Uterus (tissue), 4 donors: ENCODE measurements around the gene PRRC2A. TPM values are rescaled to one million over a fixed set of nuclear protein-coding genes. Genes with fewer than 3 reads are reported as not detected.

Experiments
- DNase-seq, 2 donors: peaks; one replicate each; pipeline ENCODE4 v3.0.0-alpha.2; 2019 to 2020
- H3K27ac ChIP-seq, 2 donors: fragments of 200-600 bp; sonication (generic); 1 replicate in 1 of 2; 2 replicates in 1 of 2; pipeline ENCODE4 v1.5.1; 2016 to 2018
- H3K27me3 ChIP-seq, 2 donors: fragments of 200-600 bp; sonication (generic); one replicate each; pipeline ENCODE4 v1.5.1; 2018 to 2019; ENCODE audit warnings: control low read depth in 1 of 2
- H3K36me3 ChIP-seq, 2 donors: fragments of 200-600 bp; sonication (generic); one replicate each; pipeline ENCODE4 v1.5.1; 2019; ENCODE audit warnings: control low read depth in 1 of 2
- H3K4me1 ChIP-seq, 2 donors: fragments of 200-600 bp; sonication (generic); one replicate each; pipeline ENCODE4 v1.5.1; 2018 to 2019; ENCODE audit warnings: control low read depth in 1 of 2
- H3K4me3 ChIP-seq, 2 donors: fragments of 200-600 bp; sonication (generic); 1 replicate in 1 of 2; 2 replicates in 1 of 2; pipeline ENCODE4 v1.5.1; 2018 to 2019; ENCODE audit warnings: mild to moderate bottlenecking in 1 of 2
- H3K9me3 ChIP-seq, 2 donors: fragments of 200-600 bp; sonication (generic); one replicate each; pipeline ENCODE4 v1.5.1; 2019; ENCODE audit warnings: control low read depth in 1 of 2
- POLR2A ChIP-seq, 2 donors: fragments of 450-650 bp; IDR thresholded peaks; one replicate each; pipeline ENCODE4 v1.6.1; 2016; ENCODE audit warnings: antibody characterized with exemption in 2 of 2, mild to moderate bottlenecking in 1 of 2, moderate library complexity in 1 of 2
- intact Hi-C: fragments of 100-400 bp; cut with DNase I; formaldehyde crosslinking; loops from one replicate; pipeline ENCODE4 v1.15.1; 2023; ENCODE audit warnings: low total_unique reads
- total RNA-seq, 4 donors: library from RNA; depleted of rRNA in 3 of 4; stranded (reverse); fragments of >200 nt in 3 of 4; gene quantifications; one replicate each; pipeline versions ENCODE4 v1.1.0 to v1.2.4, GENCODE V29; 2014 to 2023
- TF ChIP-seq, protein P1 (sequence below), 4 experiments: fragments of 200-600 bp in 2 of 4; fragments of 450-650 bp in 2 of 4; sonication (generic) in 2 of 4; IDR thresholded peaks; one replicate each; pipeline ENCODE4 v1.5.1; 2016 to 2019; ENCODE audit warnings: antibody characterized with exemption in 4 of 4, mild to moderate bottlenecking in 2 of 4, moderate library complexity in 1 of 4
- donor health status: DM: yes; HTN: yes; CAD: no.

Gene PRRC2A
- 100 to 1,000 TPM in 1 of 4 donors, 10 to 100 TPM in 3; 35.4 to 218 (median 48.0) TPM for total RNA-seq

DNA sequence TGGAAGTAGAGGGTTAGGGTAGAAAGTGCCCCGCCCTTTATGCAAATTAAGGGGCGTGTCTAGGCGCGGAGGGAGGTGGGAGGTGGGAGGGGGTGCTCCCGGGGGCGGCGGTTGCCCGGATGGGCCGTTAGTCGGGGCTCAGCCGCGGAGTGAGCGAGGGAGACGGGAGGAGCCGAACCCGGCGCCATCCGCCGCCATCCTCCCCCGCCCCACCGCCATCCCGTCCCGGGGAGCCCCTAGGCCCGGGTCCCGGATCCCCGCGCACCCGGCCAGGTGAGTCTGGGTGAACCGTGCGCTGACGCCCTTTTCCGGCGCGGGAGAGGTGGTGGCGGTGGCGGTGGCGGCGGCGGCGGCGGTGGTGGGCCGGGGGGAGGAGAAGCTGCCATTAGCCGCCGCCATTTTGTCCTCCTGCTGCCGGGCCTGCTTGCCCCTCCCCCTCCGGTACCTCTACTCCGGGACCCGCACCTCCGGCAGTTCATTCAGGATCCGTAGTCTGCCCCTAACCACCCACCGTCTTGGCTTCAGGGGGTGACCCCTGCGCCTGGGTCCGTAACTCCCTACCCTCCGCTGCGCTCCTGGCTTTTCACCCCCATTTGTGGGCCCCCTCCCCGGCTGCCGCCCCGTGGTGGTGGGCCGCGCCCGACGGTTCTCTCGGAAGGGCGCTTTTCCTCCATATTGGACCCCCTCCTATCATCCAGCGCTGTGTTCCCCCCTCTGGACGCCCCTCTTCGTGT, at the start of gene PRRC2A:
Gene PRRC2A, plus strand, starts transcription at position 130 of the 734 bp plus-strand sequence. CDS start 2,075 bp downstream, outside the sequence.
- H3K27me3 ChIP-seq: no peaks in the 10 kb centered on the region
- peak within 1 kb of the TSS; percentile 93 to 98 for H3K27ac ChIP-seq
- peak within 1 kb of the TSS; percentile 54 to 68 for H3K4me3 ChIP-seq
- no peaks in the 10 kb centered on the region for H3K9me3 ChIP-seq
- no peaks in the 10 kb centered on the region for H3K36me3 ChIP-seq
- intact Hi-C loops: no loop called here
- TF ChIP-seq, protein P1, sequence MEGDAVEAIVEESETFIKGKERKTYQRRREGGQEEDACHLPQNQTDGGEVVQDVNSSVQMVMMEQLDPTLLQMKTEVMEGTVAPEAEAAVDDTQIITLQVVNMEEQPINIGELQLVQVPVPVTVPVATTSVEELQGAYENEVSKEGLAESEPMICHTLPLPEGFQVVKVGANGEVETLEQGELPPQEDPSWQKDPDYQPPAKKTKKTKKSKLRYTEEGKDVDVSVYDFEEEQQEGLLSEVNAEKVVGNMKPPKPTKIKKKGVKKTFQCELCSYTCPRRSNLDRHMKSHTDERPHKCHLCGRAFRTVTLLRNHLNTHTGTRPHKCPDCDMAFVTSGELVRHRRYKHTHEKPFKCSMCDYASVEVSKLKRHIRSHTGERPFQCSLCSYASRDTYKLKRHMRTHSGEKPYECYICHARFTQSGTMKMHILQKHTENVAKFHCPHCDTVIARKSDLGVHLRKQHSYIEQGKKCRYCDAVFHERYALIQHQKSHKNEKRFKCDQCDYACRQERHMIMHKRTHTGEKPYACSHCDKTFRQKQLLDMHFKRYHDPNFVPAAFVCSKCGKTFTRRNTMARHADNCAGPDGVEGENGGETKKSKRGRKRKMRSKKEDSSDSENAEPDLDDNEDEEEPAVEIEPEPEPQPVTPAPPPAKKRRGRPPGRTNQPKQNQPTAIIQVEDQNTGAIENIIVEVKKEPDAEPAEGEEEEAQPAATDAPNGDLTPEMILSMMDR (IDR thresholded peaks at IDR 0.05): no peak
- peak; percentile 26 to 62 for TF ChIP-seq POLR2A (IDR thresholded peaks at IDR 0.05)
- DNase-seq: peak in 1 of 2 donors; percentile 83
- H3K4me1 ChIP-seq: peaks cover 0 to 8% of the 10 kb centered on the region in 2 donors

GRCh38 chr6:31572041-31572911, 48.2 kb upstream of the PRRC2A start, which contains the start of gene LTA:
TSS of gene LTA (plus strand) at chr6:31572289. CDS start at chr6:31572743, 454 bp downstream.
- Histone ChIP-seq H3K9me3 (no peaks in the 10 kb centered on the region), H3K27me3 (no peaks in the 10 kb centered on the region), H3K4me3 (no peak within 1 kb of the TSS), H3K27ac (no peak within 1 kb of the TSS), H3K36me3 (no peaks in the 10 kb centered on the region), H3K4me1 (no peaks in the 10 kb centered on the region)
- no peak for DNase-seq
- intact Hi-C loops: no loop called here
- TF ChIP-seq, protein P1 (IDR thresholded peaks at IDR 0.05): no peak
- no peak for TF ChIP-seq POLR2A (IDR thresholded peaks at IDR 0.05)

GRCh38 chr6:31573239-31574105, 47.0 kb upstream of the PRRC2A start:
- Histone ChIP-seq H3K9me3 (no peaks in the 10 kb centered on the region), H3K36me3 (no peaks in the 10 kb centered on the region), H3K27me3 (no peaks in the 10 kb centered on the region), H3K4me3 (no peak overlapping the region), H3K27ac (no peak overlapping the region), H3K4me1 (no peaks in the 10 kb centered on the region)
- intact Hi-C loops: no loop called here
- TF ChIP-seq, protein P1 (IDR thresholded peaks at IDR 0.05): no peak
- TF ChIP-seq POLR2A (IDR thresholded peaks at IDR 0.05): no peak
- DNase-seq: no peak

- no peak for DNase-seq
- Histone ChIP-seq H3K27me3 (no peaks in the 10 kb centered on the region), H3K4me1 (no peaks in the 10 kb centered on the region), H3K9me3 (no peaks in the 10 kb centered on the region), H3K36me3 (no peaks in the 10 kb centered on the region), H3K4me3 (no peak overlapping the region), H3K27ac (peak overlapping the region in 1 of 2 donors; percentile 7)
- intact Hi-C loops: no loop called here
- no peak for TF ChIP-seq POLR2A (IDR thresholded peaks at IDR 0.05)
- TF ChIP-seq, protein P1 (IDR thresholded peaks at IDR 0.05): no peak
Observed at GRCh38 chr6:31574106-31575061, 46.1 kb upstream of the PRRC2A start.
